Measurements from ENCODE around the gene COPS4.

Gene COPS4

GRCh38 chr4:83114576-83114975 is 79.6 kb downstream of the COPS4 start, which contains the start of gene PLAC8:
TSS of gene PLAC8 (minus strand) at chr4:83114729. CDS start at chr4:83107921, 6,808 bp downstream.
- Histone ChIP-seq H3K4me3 (ENCODE audit: low read length, poor library complexity, severe bottlenecking) (peak within 1 kb of the TSS; percentile 89), H3K79me2 (ENCODE audit: insufficient read depth, low read length) (peaks cover 37% of the 10 kb centered on the region), H3F3A (ENCODE audit: low read depth) (peaks cover 8% of the 10 kb centered on the region; the same call in 1 of the 2 replicates), H3K36me3 (ENCODE audit: insufficient read depth, low read length) (no peaks in the 10 kb centered on the region), H3K27me3 (ENCODE audit: insufficient read depth, low read length, poor library complexity, severe bottlenecking) (no peaks in the 10 kb centered on the region), H3K4me2 (ENCODE audit: low read depth, low read length, poor library complexity, severe bottlenecking) (peak within 1 kb of the TSS; percentile 88), H3K9me3 (ENCODE audit: insufficient read depth, low read depth, low read length) (no peaks in the 10 kb centered on the region), H3K9me2 (replicated peaks; ENCODE audit: low read depth, low read length) (no peaks in the 10 kb centered on the region), H3K4me1 (ENCODE audit: insufficient read depth, low read length, poor library complexity, severe bottlenecking) (peaks cover 44% of the 10 kb centered on the region), H2AFZ (ENCODE audit: low read length) (peak within 1 kb of the TSS; percentile 47), H4K20me1 (ENCODE audit: insufficient read depth, low read length, poor library complexity, severe bottlenecking) (no peaks in the 10 kb centered on the region), H3K9ac (ENCODE audit: low read depth, low read length, poor library complexity, severe bottlenecking) (peak within 1 kb of the TSS; percentile 95)
- no peak for TF ChIP-seq CTCF (conservative IDR thresholded peaks at IDR 0.05; ENCODE audit: low read length)
- no peak for TF ChIP-seq EZH2phosphoT487 (IDR thresholded peaks at IDR 0.05; ENCODE audit: borderline replicate concordance)

- TF ChIP-seq CTCF (conservative IDR thresholded peaks at IDR 0.05; ENCODE audit: low read length) (no peak), EZH2phosphoT487 (IDR thresholded peaks at IDR 0.05; ENCODE audit: borderline replicate concordance) (no peak)
- Histone ChIP-seq H3K9ac (ENCODE audit: low read depth, low read length, poor library complexity, severe bottlenecking) (peak overlapping the region; percentile 95), H3K4me2 (ENCODE audit: low read depth, low read length, poor library complexity, severe bottlenecking) (peak overlapping the region; percentile 88), H2AFZ (ENCODE audit: low read length) (peak overlapping the region; percentile 47; the same call in 1 of the 2 replicates), H3K4me3 (ENCODE audit: low read length, poor library complexity, severe bottlenecking) (peak overlapping the region; percentile 89), H3K27me3 (ENCODE audit: insufficient read depth, low read length, poor library complexity, severe bottlenecking) (no peaks in the 10 kb centered on the region), H4K20me1 (ENCODE audit: insufficient read depth, low read length, poor library complexity, severe bottlenecking) (no peaks in the 10 kb centered on the region), H3K9me2 (replicated peaks; ENCODE audit: low read depth, low read length) (no peaks in the 10 kb centered on the region), H3K4me1 (ENCODE audit: insufficient read depth, low read length, poor library complexity, severe bottlenecking) (peaks cover 44% of the 10 kb centered on the region), H3K36me3 (ENCODE audit: insufficient read depth, low read length) (no peaks in the 10 kb centered on the region), H3K79me2 (ENCODE audit: insufficient read depth, low read length) (peaks cover 32% of the 10 kb centered on the region), H3K9me3 (ENCODE audit: insufficient read depth, low read depth, low read length) (no peaks in the 10 kb centered on the region), H3F3A (ENCODE audit: low read depth) (peaks cover 8% of the 10 kb centered on the region; the same call in 1 of the 2 replicates)
These were observed 80.0 kb downstream of the COPS4 start for GRCh38 chr4:83115000-83115399.

DNA sequence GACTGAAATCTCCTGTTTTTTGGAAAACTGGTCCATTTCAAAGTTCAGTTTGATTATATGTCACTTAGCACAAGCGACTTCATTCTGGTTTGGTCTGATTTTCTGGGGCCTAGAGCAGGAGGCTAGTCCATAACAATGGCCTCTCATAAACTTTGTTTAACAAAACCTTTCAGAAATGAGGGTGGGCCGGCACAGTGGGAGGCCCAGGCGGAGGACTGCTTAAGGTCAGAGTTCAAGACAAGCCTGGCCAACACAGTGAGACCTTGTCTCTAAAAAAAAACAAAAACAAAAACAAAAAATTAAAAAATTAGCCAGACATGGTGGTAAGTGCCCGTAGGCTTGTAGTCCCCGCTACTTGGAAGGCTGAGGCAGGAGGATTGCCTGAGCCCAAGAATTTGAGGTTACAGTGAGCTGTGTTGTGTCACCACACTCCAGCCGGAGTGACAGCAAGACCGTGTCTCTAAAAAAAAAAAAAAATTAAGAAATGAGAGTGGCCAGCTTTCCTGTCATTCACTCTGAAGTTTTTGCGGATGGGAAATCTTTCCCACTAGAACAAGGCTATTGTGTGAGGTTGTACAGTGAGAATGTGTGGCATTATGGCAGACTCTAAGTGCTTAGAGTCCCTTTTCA is 80.8 kb downstream of the COPS4 start:
- Histone ChIP-seq H2AFZ (ENCODE audit: low read length) (peak overlapping the region; percentile 40), H3K4me2 (ENCODE audit: low read depth, low read length, poor library complexity, severe bottlenecking) (peak overlapping the region; percentile 88), H3K4me1 (ENCODE audit: insufficient read depth, low read length, poor library complexity, severe bottlenecking) (peaks cover 41% of the 10 kb centered on the region), H3K9me3 (ENCODE audit: insufficient read depth, low read depth, low read length) (no peaks in the 10 kb centered on the region), H3K4me3 (ENCODE audit: low read length, poor library complexity, severe bottlenecking) (no peak overlapping the region), H3K9me2 (replicated peaks; ENCODE audit: low read depth, low read length) (no peaks in the 10 kb centered on the region), H3F3A (ENCODE audit: low read depth) (peaks cover 8% of the 10 kb centered on the region; the same call in 1 of the 2 replicates), H3K79me2 (ENCODE audit: insufficient read depth, low read length) (peaks cover 25% of the 10 kb centered on the region), H3K9ac (ENCODE audit: low read depth, low read length, poor library complexity, severe bottlenecking) (peak overlapping the region; percentile 95), H4K20me1 (ENCODE audit: insufficient read depth, low read length, poor library complexity, severe bottlenecking) (no peaks in the 10 kb centered on the region), H3K36me3 (ENCODE audit: insufficient read depth, low read length) (no peaks in the 10 kb centered on the region), H3K27me3 (ENCODE audit: insufficient read depth, low read length, poor library complexity, severe bottlenecking) (no peaks in the 10 kb centered on the region)
- TF ChIP-seq EZH2phosphoT487 (IDR thresholded peaks at IDR 0.05; ENCODE audit: borderline replicate concordance) (no peak), CTCF (conservative IDR thresholded peaks at IDR 0.05; ENCODE audit: low read length) (no peak)

Measured in Loucy (cell line).